Mucosa of descending colon (tissue), 3 donors: ENCODE data around the gene KCTD20. TPM values are rescaled to one million over a fixed set of nuclear protein-coding genes. Genes with fewer than 3 reads are reported as not detected.

Source experiments
- ATAC-seq: fragments of 200-7000 bp; cut with Tn5 transposase; one replicate; pipeline ENCODE4 v1.9.1; 2020; ENCODE audit warnings: mild to moderate bottlenecking, moderate library complexity
- DNase-seq, 3 donors: peaks; one replicate each; pipeline ENCODE4 v3.0.0-alpha.2; 2020
- H3K36me3 ChIP-seq: fragments of 200-600 bp; one replicate; pipeline ENCODE4 v1.8.0; 2021; ENCODE audit warnings: low read depth, mild to moderate bottlenecking
- H3K4me1 ChIP-seq: fragments of 200-600 bp; one replicate; pipeline ENCODE4 v1.8.0; 2021; ENCODE audit warnings: low read depth, mild to moderate bottlenecking
- H3K4me3 ChIP-seq: fragments of 200-600 bp; one replicate; pipeline ENCODE4 v1.8.0; 2021; ENCODE audit warnings: mild to moderate bottlenecking
- H3K9me3 ChIP-seq: fragments of 200-600 bp; one replicate; pipeline ENCODE4 v1.8.0; 2021; ENCODE audit warnings: mild to moderate bottlenecking
- CTCF ChIP-seq: fragments of 200-600 bp; IDR thresholded peaks from one replicate; pipeline ENCODE4 v1.8.0; 2022; ENCODE audit warnings: antibody characterized with exemption, mild to moderate bottlenecking
- intact Hi-C, 2 donors: fragments of 100-400 bp; cut with DNase I in 1 of 2; cut with micrococcal nuclease in 1 of 2; formaldehyde crosslinking; loops; one replicate each; pipeline versions ENCODE4 v1.11.0 to v1.11.1; 2022; cut with DNase I, micrococcal nuclease
- total RNA-seq, 3 donors: library from RNA; stranded (reverse); fragmentation: NEBNext Ultra II Directional in 2 of 3; extraction: Animal tissue kit (Norgen Biotek cat#: 25700) in 2 of 3; gene quantifications; one replicate each; pipeline versions ENCODE4 v1.2.1 to v1.2.4, GENCODE V29; 2021 to 2023
- donor health status: DM: no; HTN: no; CAD: no; lungs with moderate emphysema.
- donor health status: DM: no; HTN: no; CAD: no.
- donor health status: DM: no; HTN: yes; CAD: no.

Gene KCTD20
- total RNA-seq, 3 donors from 2014 or later = 24.4 to 40.5 (median 28.0) TPM

- Histone ChIP-seq H3K4me1 (no peaks in the 10 kb centered on the region), H3K4me3 (no peak overlapping the region), H3K36me3 (no peaks in the 10 kb centered on the region), H3K9me3 (no peaks in the 10 kb centered on the region)
- no peak for TF ChIP-seq CTCF
- intact Hi-C loops = no loop called here
- no peak for DNase-seq
- ATAC-seq = no peak
Measured at GRCh38 chr6:36432151-36432671, 10.6 kb upstream of the KCTD20 start.

GRCh38 chr6:36436466-36436865 lies 6.3 kb upstream of the KCTD20 start:
- DNase-seq = no peak
- Histone ChIP-seq H3K36me3 (no peaks in the 10 kb centered on the region), H3K9me3 (no peaks in the 10 kb centered on the region), H3K4me1 (peaks cover 4% of the 10 kb centered on the region), H3K4me3 (no peak overlapping the region)
- intact Hi-C loops = no loop called here
- no peak for ATAC-seq
- TF ChIP-seq CTCF = no peak

- ATAC-seq = peak; percentile 93
- Histone ChIP-seq H3K4me3 (no peak overlapping the region), H3K36me3 (no peaks in the 10 kb centered on the region), H3K4me1 (peaks cover 27% of the 10 kb centered on the region), H3K9me3 (no peaks in the 10 kb centered on the region)
- no peak for TF ChIP-seq CTCF
- intact Hi-C loops = no loop called here
- DNase-seq = peak; percentile 89 to 95 (median 94)
Measured at GRCh38 chr6:36441307-36441894, 1.4 kb upstream of the KCTD20 start.

DNA sequence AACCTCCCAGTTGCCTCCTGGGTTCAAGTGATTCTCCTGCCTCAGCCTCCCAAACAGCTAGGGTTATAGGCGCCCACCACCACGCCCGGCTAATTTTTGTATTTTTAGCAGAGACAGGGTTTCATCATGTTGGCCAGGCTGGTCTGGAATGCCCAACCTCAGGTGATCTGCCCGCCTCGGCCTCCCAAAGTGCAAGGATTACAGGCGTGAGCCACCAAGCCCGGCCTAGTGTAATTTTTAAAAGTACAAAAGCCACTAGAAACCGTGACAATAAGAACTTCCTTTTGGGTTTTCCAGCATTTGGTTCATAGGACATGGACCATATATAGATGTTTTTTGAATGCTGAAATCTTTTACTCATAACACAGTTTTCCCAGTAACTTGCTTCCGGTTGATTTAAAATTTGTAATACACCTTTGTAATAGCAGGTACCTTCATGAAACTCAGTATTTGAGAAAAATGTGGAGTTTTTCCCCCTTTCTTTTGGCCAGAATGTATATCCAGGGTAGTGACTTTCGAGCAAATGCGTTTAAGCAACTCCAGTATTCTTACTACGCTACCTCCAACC lies 613 bp upstream of the KCTD20 start:
- no peak for TF ChIP-seq CTCF
- Histone ChIP-seq H3K4me3 (peak overlapping the region; percentile 92), H3K36me3 (no peaks in the 10 kb centered on the region), H3K4me1 (peaks cover 27% of the 10 kb centered on the region), H3K9me3 (no peaks in the 10 kb centered on the region)
- intact Hi-C loops = no loop called here
- ATAC-seq = no peak
- DNase-seq = peak in 2 of 3 donors; percentile 40 to 43

- intact Hi-C loops = no loop called here
- no peaks in the 10 kb centered on the region for H3K36me3 ChIP-seq
- peaks cover 27% of the 10 kb centered on the region for H3K4me1 ChIP-seq
- no peak for DNase-seq
- H3K9me3 ChIP-seq = no peaks in the 10 kb centered on the region
- no peak for TF ChIP-seq CTCF
- peak overlapping the region; percentile 92 for H3K4me3 ChIP-seq
- peak; percentile 8 for ATAC-seq
Measured at GRCh38 chr6:36443471-36444428, 950 bp downstream of the KCTD20 start.
